ENCODE measurements around the gene HINT3.
"Not testable (repeated sequence)": the region's sequence is repeated elsewhere in the genome, so short reads cannot be mapped to it uniquely, and the experiment has no call there.

HINT3 gene

DNA sequence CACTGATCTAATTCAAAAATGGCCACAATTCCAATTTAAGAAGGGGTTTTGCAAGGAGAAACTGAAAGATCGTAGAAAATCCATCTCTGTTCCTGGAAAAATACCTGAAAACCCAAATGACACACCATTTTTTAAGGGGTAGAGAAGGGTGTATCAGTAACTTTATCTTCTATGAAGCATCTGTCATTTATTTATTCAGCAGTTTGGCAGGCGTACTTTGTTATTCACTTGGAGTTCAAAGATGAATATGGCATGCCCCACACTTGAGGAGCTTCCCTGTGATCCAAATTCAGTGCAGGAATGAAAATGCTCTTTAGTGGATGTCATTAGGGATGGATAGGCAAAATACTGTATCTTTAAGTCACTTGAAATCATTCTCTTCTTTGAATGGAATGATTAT is 7.2 kb downstream of the HINT3 start:
- no peak for DNase-seq

- no peak for DNase-seq
Measured at GRCh38 chr6:125966569-125966968, 10.0 kb downstream of the HINT3 start.

DNA sequence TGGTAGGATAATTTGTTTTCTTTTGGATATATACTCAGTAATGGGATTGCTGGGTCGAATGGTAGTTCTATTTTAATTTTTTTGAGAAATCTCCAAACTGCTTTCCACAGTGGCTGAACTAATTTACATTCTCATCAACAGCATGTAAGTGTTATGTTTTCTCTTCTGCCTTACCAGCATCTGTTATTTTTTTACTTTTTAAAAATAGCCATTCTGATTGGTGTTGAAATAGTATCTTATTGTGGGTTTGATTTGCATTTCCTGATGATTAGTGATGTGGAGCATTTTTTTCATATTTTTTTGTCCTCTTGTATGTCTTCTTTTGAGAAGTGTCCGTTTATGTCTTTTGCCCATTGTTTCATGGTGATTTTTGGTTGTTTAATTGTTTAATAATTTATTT is 11.9 kb downstream of the HINT3 start:
- DNase-seq: no peak

GRCh38 chr6:125970760-125971159 is 14.2 kb downstream of the HINT3 start:
- DNase-seq: no peak

GRCh38 chr6:125972478-125972877 is 15.9 kb downstream of the HINT3 start:
- DNase-seq: not testable (repeated sequence)

- no peak for DNase-seq
Measured at GRCh38 chr6:125974214-125974866, 17.8 kb downstream of the HINT3 start.

DNA sequence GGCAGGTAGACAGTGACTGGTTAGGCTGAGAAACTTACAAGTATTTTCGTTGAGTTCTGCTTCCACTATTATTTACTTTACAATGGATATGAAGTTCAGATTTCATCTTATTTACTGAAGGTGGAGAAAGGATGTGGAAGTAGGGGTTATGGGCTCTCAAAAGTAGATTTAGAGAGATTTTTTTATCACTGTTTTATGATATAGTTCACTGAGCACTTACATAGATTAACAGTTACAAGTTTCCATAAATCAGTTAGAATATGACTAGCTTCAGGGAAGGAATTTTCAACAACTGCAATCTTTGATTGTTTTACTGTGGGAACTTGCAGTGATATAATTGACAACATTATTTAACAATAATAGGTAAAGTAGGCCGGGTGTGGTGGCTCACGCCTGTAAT is 22.5 kb downstream of the HINT3 start:
- no peak for DNase-seq

DNA sequence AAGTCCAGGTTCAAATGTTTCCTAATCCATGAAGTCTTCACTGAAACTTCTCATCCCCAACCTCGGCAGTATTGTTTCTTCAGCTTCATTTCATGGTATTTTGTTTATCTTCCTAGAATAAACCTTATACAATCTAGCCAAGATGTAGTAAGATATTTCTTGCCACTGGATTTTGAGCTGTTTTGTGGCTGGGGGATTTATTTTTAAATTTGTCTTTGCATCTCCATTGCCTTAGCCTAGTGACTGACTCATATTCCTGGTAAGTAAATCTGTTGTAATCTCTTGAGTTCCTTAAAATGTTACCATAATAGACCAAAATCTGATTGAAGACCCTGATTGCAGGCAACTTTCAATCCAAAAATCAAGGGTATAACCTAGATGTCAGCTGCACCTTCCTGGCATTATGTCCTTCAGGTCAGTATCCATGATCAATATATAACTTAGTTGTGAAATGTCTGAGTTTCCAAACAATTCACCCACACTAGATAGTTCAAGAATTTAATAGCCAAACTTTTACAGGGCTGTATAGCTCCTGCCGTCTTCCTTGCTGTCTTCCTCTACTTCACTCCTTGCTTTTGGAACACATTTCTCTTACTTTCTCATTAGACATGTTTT is 25.1 kb downstream of the HINT3 start:
- DNase-seq: no peak

GRCh38 chr6:125983246-125983945 is 26.8 kb downstream of the HINT3 start:
- no peak for DNase-seq

GRCh38 chr6:125984311-125984710 is 27.7 kb downstream of the HINT3 start:
- DNase-seq: no peak

- DNase-seq: no peak
Measured at GRCh38 chr6:125985522-125985921, 29.0 kb downstream of the HINT3 start.

GRCh38 chr6:125985979-125986300 is 29.4 kb downstream of the HINT3 start:
- DNase-seq: no peak

GRCh38 chr6:125986301-125987025 is 29.9 kb downstream of the HINT3 start, which contains the start of gene TRMT11:
TRMT11 (plus strand) TSS chr6:125986540; CDS start chr6:125986551, 11 bp downstream.
- peak; percentile 84 for DNase-seq

- no peak for DNase-seq
Measured at GRCh38 chr6:125987026-125987617, 30.6 kb downstream of the HINT3 start.

GRCh38 chr6:125988280-125988679 is 31.7 kb downstream of the HINT3 start:
- DNase-seq: no peak

DNA sequence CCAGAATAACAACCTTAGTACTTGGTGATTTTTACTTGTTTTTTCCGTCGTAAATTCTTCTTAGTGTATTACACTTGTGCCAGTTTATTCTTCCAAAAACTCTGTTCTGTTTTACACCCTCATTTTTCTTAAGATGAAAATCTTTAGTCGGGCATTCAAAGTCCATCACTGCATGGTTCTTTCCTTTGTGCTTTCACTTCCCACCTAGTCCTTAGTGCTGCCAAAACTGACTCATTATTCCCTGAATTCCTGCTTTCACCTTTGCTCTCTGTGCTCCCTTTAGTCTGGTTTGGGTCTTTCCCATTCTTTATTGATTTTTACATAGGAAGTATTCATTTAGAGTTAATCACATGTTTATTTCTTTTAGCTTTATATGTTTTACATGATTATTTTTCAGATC is 33.1 kb downstream of the HINT3 start:
- no peak for DNase-seq

GRCh38 chr6:125991653-125992052 is 35.1 kb downstream of the HINT3 start:
- no peak for DNase-seq

- DNase-seq: no peak
Measured at GRCh38 chr6:125994670-125995488, 38.3 kb downstream of the HINT3 start.

DNA sequence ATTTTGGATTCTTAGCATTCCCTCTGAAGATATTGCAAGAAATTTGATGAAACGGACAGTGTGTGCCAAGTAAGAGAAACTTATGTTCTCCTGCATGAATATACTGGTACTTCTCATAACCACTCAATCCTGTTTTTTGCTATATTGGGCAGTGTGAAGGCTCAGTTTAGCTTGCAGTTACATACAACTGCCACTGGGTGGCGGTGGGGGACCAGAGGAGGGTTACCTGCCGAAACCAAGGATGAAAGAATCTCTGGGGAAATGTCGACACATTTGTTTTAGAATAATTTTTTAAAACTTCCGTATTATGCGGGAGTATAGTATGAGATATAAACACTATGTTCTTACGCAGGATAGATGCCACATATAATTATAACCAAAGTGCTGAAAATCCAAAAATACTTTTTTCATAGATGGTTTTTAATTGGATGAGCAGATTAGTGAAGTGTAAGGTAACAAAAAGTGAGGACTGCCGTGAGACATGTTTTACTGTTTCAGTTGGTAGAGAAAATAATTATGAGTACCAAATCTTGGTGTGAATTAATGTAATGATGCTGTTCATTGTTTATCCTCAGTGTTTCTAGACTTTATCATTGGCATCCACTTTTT is 39.5 kb downstream of the HINT3 start:
- peak; percentile 69 for DNase-seq

DNA sequence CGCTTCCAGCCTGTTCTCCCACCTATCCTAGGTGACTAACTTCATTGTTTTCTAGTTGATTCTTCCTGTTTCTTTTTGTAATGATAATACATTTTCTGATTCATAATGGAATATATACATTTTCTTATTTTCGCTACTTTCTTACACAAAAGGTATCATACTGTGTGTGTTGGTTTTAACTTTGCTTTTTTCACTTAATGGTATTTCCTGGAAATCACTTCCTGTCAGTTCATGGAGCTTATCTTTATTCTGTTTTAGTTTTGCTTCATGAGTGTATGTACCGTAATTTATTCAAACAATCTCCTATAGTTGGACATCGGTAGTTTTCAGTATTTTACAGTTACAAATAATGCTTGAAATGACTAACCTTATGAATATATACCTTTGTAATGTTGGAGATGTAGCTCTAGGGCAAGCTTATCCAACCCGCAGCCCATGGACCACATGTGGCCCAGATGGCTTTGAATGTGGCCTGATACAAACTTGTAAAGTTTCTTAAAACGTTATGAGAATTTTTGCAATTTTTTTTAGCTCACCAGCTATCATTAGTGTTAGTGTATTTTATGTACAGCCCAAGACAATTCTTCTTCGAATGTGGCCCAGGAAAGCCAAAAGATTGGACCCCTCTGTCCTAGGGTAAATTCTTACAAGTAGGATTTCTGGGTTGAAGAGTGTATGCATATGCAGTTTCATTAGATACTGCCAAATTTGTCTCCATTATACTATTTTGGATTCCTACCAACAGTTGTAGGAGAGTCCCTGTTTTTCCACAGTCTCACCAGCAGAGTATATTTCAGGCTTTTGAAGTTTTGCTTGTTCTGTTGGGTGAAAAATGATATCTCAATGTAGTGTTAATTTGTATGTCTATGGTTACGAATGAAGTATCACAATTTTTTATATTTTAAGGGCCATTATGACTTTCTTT is 46.4 kb downstream of the HINT3 start:
- no peak for DNase-seq

GRCh38 chr6:126007800-126008199 is 51.2 kb downstream of the HINT3 start:
- DNase-seq: no peak
